SW 1271 (cell line): Measurements from ENCODE around the gene ULK1.
"Not testable (repeated sequence)": the region's sequence is repeated elsewhere in the genome, so short reads cannot be mapped to it uniquely, and the experiment has no call there.

ENCODE experiments used
- DNase-seq, 2 experiments: peaks; one replicate each; lab custom pipeline; 2025; lab: John Stamatoyannopoulos, UW

Gene ULK1

GRCh38 chr12:131943389-131943788 is 49.0 kb downstream of the ULK1 start:
- no peak for DNase-seq

- DNase-seq, result no peak
Measured at GRCh38 chr12:131943876-131944275, 49.5 kb downstream of the ULK1 start.

- DNase-seq, result no peak
Measured at GRCh38 chr12:131944601-131945251, 50.3 kb downstream of the ULK1 start.

- no peak for DNase-seq
Measured at GRCh38 chr12:131946757-131947156, 52.3 kb downstream of the ULK1 start.

GRCh38 chr12:131947482-131948027 is 53.1 kb downstream of the ULK1 start:
- DNase-seq, result no peak

- no peak for DNase-seq
Measured at GRCh38 chr12:131948166-131948712, 53.8 kb downstream of the ULK1 start.

- not testable (repeated sequence) for DNase-seq
Measured at GRCh38 chr12:131948713-131949430, 54.5 kb downstream of the ULK1 start.

- DNase-seq, result peak; percentile 50 to 87
Measured at GRCh38 chr12:131949431-131950181, 55.2 kb downstream of the ULK1 start, which contains the start of gene EP400. Gene EP400 (plus strand): TSS chr12:131949942. CDS start chr12:131960620, 10,678 bp downstream.

- DNase-seq, result no peak
Measured at GRCh38 chr12:131950182-131950913, 55.9 kb downstream of the ULK1 start.

- DNase-seq, result not testable (repeated sequence)
Measured at GRCh38 chr12:131953810-131954209, 59.4 kb downstream of the ULK1 start.

GRCh38 chr12:131954460-131954859 is 60.0 kb downstream of the ULK1 start:
- not testable (repeated sequence) for DNase-seq

- no peak for DNase-seq
Measured at GRCh38 chr12:131959116-131959515, 64.7 kb downstream of the ULK1 start.

GRCh38 chr12:131959641-131960589 is 65.5 kb downstream of the ULK1 start:
- DNase-seq, result no peak

GRCh38 chr12:131960590-131961325 is 66.3 kb downstream of the ULK1 start:
- not testable (repeated sequence) for DNase-seq

- DNase-seq, result not testable (repeated sequence)
Measured at GRCh38 chr12:131961328-131961727, 66.9 kb downstream of the ULK1 start.

GRCh38 chr12:131962069-131962468 is 67.6 kb downstream of the ULK1 start:
- no peak for DNase-seq

GRCh38 chr12:131963381-131963780 is 69.0 kb downstream of the ULK1 start:
- DNase-seq, result no peak

GRCh38 chr12:131965073-131965472 is 70.7 kb downstream of the ULK1 start:
- DNase-seq, result no peak

- DNase-seq, result no peak
Measured at GRCh38 chr12:131971226-131971625, 76.8 kb downstream of the ULK1 start.
